ENCODE measurements around the gene CPED1.

Gene CPED1

DNA sequence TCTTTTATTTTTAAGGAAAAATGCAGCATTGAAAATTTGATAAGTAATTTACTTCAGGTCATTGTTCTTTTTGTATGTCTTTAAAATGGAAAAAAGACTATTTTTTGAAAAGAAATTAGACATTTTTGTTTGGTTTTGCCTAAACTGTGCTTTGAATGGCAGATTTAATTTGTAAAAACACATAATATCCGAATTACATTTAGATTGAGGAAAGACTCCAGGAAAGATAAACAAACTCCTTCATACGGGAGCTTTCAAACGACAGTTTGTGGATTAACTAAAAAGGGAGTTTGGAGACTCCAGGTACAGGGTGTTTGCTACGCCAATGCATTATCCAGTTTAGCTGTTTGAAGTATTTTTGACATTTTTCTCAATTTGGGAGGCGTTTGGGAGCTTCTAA is 36.1 kb downstream of the CPED1 start:
- in situ Hi-C loops (cut with HindIII; ENCODE audit: low pct_ligation_motif_present, low sequenced_read_pairs) = no loop called here
- Histone ChIP-seq H3K27me3 (replicated peaks) (no peaks in the 10 kb centered on the region), H3K27ac (peak overlapping the region; percentile 59), H3K36me3 (replicated peaks) (no peaks in the 10 kb centered on the region), H3K4me3 (ENCODE audit: low read depth, low read length) (no peak overlapping the region)
- no peak for DNase-seq
- TF ChIP-seq, protein P1, sequence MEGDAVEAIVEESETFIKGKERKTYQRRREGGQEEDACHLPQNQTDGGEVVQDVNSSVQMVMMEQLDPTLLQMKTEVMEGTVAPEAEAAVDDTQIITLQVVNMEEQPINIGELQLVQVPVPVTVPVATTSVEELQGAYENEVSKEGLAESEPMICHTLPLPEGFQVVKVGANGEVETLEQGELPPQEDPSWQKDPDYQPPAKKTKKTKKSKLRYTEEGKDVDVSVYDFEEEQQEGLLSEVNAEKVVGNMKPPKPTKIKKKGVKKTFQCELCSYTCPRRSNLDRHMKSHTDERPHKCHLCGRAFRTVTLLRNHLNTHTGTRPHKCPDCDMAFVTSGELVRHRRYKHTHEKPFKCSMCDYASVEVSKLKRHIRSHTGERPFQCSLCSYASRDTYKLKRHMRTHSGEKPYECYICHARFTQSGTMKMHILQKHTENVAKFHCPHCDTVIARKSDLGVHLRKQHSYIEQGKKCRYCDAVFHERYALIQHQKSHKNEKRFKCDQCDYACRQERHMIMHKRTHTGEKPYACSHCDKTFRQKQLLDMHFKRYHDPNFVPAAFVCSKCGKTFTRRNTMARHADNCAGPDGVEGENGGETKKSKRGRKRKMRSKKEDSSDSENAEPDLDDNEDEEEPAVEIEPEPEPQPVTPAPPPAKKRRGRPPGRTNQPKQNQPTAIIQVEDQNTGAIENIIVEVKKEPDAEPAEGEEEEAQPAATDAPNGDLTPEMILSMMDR (IDR thresholded peaks at IDR 0.05; ENCODE audit: low read depth, low read length, missing control alignments) = no peak

DNA sequence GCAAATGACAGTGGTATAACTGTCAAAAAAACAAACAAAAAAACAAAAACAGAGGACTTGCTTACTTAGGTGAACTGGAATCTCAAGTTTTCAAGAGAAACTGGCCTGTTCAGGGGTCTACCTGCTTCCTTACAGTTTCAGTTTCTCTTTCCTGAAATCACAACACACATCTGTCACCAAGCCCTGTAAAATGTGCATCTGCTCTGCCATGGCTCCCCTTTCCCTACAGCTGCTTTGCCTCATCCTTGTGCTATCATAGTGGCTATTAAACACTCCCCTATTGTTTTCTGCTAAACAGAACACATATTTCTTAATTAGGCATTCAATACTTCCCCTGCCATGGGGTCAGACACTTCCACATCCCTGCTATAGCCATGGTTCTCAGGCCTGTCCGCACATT is 37.6 kb downstream of the CPED1 start:
- Histone ChIP-seq H3K4me3 (ENCODE audit: low read depth, low read length) (no peak overlapping the region), H3K36me3 (replicated peaks) (no peaks in the 10 kb centered on the region), H3K27me3 (replicated peaks) (no peaks in the 10 kb centered on the region), H3K27ac (no peak overlapping the region)
- TF ChIP-seq, protein P1 (IDR thresholded peaks at IDR 0.05; ENCODE audit: low read depth, low read length, missing control alignments) = no peak
- DNase-seq = no peak
- in situ Hi-C loops (cut with HindIII; ENCODE audit: low pct_ligation_motif_present, low sequenced_read_pairs) = no loop called here

DNA sequence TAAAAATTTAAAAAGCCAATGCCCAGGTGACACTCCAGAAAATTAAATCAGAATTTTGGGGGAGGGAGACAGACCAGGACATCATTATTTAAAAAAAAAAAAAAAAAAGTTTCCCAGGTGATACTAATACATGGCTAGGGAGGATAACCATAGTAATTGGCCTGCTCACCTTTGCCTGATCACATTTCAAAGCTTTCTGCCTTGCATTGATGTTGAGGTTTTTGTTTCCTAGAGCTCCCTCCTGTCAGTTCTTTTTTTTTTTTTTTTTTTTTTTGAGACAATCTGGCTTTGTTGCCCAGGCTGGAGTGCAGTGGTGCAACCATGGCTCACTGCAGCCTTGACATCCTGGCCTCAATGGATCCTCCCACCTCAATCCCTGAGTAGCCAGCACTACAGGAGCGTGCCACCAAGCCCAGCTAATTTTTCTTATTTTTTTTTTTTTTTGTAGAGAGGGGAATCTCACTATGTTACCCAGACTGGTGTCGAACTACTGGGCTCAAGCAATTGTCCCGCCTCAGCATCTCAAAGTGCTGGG is 38.1 kb downstream of the CPED1 start:
- Histone ChIP-seq H3K4me3 (ENCODE audit: low read depth, low read length) (no peak overlapping the region), H3K36me3 (replicated peaks) (no peaks in the 10 kb centered on the region), H3K27ac (no peak overlapping the region), H3K27me3 (replicated peaks) (no peaks in the 10 kb centered on the region)
- TF ChIP-seq, protein P1 (IDR thresholded peaks at IDR 0.05; ENCODE audit: low read depth, low read length, missing control alignments) = no peak
- in situ Hi-C loops (cut with HindIII; ENCODE audit: low pct_ligation_motif_present, low sequenced_read_pairs) = no loop called here
- DNase-seq = no peak

DNA sequence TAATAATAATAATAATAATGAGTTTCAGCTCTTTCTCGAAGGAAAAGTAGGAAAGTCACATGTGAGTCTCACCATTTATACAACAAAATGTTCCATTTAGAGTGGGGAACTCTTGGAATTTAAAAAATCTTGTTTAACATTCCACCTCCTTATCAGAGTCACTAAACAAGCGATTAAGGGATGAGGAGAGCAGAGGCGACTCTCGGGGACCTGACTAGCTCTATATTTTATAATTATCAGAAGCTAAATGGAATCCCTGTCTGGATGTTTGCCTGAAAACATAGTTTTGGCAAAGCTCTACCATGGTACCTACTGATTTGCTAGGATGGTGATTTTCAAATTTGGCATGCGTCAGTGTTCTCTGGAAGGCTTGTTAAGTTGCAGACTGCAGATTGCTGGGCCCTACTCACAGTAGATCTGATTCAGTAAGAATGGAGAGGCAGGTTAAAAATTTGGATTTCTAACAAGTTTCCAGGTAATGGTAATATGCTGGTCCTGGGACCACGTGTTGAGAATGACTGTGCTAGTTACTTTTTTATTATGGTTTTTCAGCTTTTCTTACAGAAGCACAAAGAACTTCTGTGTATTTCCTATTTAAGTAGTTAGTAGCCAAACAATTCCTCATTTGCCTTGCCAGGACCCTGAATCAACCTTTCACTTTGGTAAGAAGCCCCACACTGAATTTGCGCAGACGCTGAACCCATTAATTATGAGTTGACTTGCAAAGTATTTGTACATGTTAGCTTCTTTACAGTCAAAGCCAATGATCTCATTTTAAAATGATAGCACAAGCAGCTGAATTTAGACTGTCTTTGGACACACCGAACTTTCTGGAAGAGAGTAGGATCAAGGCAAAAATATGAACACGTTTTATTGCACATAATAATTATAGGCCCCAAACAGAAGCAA is 39.5 kb downstream of the CPED1 start:
- no peaks in the 10 kb centered on the region for H3K27me3 ChIP-seq (replicated peaks)
- DNase-seq = no peak
- H3K27ac ChIP-seq = peak overlapping the region; percentile 5
- H3K4me3 ChIP-seq (ENCODE audit: low read depth, low read length) = no peak overlapping the region
- TF ChIP-seq, protein P1 (IDR thresholded peaks at IDR 0.05; ENCODE audit: low read depth, low read length, missing control alignments) = no peak
- in situ Hi-C loops (cut with HindIII; ENCODE audit: low pct_ligation_motif_present, low sequenced_read_pairs) = no loop called here
- no peaks in the 10 kb centered on the region for H3K36me3 ChIP-seq (replicated peaks)

DNA sequence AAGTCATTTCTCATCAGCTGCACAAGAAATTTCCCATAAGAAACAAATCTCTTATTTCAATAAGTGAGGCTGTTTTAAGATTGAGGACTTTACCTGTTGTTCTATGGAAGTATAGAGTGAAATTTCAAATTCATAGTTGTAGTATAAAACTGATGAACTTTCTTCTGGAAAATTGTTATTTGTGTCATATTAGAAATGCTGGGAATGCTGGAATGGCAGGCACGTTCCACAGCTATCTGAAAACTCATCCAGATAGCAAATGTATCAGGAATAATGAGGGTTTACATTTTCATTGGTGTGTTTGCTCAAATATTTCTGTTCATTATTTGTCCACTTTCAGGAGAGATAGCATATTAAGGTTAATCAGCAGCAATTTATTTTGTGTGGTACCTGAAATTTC is 40.8 kb downstream of the CPED1 start:
- Histone ChIP-seq H3K27ac (no peak overlapping the region), H3K4me3 (ENCODE audit: low read depth, low read length) (no peak overlapping the region), H3K27me3 (replicated peaks) (no peaks in the 10 kb centered on the region), H3K36me3 (replicated peaks) (no peaks in the 10 kb centered on the region)
- in situ Hi-C loops (cut with HindIII; ENCODE audit: low pct_ligation_motif_present, low sequenced_read_pairs) = no loop called here
- TF ChIP-seq, protein P1 (IDR thresholded peaks at IDR 0.05; ENCODE audit: low read depth, low read length, missing control alignments) = no peak
- no peak for DNase-seq
